Loucy (cell line): ENCODE measurements around the gene TNS3.

ENCODE experiments used
- EZH2phosphoT487 ChIP-seq: fragments of 200-600 bp; IDR thresholded peaks from 2 replicates; pipeline ENCODE4 v1.6.1; 2018; ENCODE audit warnings: antibody characterized with exemption, mild to moderate bottlenecking, moderate library complexity, borderline replicate concordance
- TF ChIP-seq, protein P1 (sequence below): fragments of 200-600 bp; sonication (generic); conservative IDR thresholded peaks from 2 replicates; pipeline ENCODE4 v1.5.1; 2014; ENCODE audit warnings: mild to moderate bottlenecking, antibody characterized with exemption, low read length

DNA sequence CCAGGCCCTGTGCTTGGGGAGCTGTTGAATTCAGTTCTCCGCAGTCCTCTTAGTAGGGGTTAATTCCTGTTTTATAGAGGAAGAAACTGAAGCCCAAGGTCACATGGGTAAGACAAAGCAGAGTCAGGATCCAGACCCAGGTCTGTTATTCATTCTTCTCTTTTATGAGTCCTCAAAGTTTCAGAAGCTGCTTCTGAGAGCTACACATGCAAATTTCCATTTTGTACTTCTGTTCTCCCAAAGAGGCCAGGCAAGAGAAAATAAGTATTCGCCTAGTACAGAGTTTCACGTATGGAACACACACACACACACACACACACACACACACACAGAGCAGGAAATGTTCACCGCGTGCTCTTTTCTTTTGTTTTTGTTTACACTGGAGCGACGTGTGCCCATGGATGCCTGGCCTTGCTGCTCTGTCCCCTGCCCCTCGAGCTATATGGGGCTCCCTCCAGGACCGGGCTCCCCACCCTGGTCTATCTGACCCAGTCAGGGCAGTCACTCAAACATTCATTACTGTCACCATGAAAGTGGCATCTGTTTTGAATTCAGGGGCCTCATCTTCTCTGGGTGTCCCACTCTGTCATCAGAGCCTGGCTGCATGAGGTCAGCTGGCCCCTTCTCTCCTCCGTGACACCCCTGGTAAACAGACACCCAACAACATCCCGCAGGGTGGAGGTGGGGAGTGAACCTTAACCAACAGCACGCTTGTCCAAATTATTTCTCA, 84.4 kb downstream of the TNS3 start:
- TF ChIP-seq, protein P1, sequence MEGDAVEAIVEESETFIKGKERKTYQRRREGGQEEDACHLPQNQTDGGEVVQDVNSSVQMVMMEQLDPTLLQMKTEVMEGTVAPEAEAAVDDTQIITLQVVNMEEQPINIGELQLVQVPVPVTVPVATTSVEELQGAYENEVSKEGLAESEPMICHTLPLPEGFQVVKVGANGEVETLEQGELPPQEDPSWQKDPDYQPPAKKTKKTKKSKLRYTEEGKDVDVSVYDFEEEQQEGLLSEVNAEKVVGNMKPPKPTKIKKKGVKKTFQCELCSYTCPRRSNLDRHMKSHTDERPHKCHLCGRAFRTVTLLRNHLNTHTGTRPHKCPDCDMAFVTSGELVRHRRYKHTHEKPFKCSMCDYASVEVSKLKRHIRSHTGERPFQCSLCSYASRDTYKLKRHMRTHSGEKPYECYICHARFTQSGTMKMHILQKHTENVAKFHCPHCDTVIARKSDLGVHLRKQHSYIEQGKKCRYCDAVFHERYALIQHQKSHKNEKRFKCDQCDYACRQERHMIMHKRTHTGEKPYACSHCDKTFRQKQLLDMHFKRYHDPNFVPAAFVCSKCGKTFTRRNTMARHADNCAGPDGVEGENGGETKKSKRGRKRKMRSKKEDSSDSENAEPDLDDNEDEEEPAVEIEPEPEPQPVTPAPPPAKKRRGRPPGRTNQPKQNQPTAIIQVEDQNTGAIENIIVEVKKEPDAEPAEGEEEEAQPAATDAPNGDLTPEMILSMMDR: no peak
- TF ChIP-seq EZH2phosphoT487: no peak
